ENCODE measurements around the gene MAGI2.

Gene MAGI2

GRCh38 chr7:78714356-78714755 lies 739.1 kb downstream of the MAGI2 start:
- Histone ChIP-seq H4K20me1 (ENCODE audit: insufficient read depth, low read length) (no peaks in the 10 kb centered on the region), H3K9me3 (ENCODE audit: insufficient read depth, low read length, severe bottlenecking) (no peaks in the 10 kb centered on the region), H2AFZ (ENCODE audit: low read depth, low read length) (no peak overlapping the region), H3K27me3 (ENCODE audit: insufficient read depth, low read length, poor library complexity) (no peaks in the 10 kb centered on the region), H3K4me1 (ENCODE audit: insufficient read depth, low read length) (no peaks in the 10 kb centered on the region), H3K4me3 (ENCODE audit: low read depth in 1 of 2, low read length in 2 of 2) (no peak overlapping the region), H3K4me2 (ENCODE audit: insufficient read depth, low read length) (no peak overlapping the region), H3K79me2 (ENCODE audit: insufficient read depth, low read length) (no peaks in the 10 kb centered on the region), H3K27ac (ENCODE audit: low read length) (no peak overlapping the region), H3K36me3 (ENCODE audit: insufficient read depth, low read length) (no peaks in the 10 kb centered on the region), H3K9ac (ENCODE audit: low read depth, low read length) (no peak overlapping the region)
- no peak for DNase-seq
- ATAC-seq (ENCODE audit: insufficient read depth, low read depth) = no peak
- TF ChIP-seq, protein P1, sequence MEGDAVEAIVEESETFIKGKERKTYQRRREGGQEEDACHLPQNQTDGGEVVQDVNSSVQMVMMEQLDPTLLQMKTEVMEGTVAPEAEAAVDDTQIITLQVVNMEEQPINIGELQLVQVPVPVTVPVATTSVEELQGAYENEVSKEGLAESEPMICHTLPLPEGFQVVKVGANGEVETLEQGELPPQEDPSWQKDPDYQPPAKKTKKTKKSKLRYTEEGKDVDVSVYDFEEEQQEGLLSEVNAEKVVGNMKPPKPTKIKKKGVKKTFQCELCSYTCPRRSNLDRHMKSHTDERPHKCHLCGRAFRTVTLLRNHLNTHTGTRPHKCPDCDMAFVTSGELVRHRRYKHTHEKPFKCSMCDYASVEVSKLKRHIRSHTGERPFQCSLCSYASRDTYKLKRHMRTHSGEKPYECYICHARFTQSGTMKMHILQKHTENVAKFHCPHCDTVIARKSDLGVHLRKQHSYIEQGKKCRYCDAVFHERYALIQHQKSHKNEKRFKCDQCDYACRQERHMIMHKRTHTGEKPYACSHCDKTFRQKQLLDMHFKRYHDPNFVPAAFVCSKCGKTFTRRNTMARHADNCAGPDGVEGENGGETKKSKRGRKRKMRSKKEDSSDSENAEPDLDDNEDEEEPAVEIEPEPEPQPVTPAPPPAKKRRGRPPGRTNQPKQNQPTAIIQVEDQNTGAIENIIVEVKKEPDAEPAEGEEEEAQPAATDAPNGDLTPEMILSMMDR (IDR thresholded peaks at IDR 0.05; ENCODE audit: borderline replicate concordance, extremely low read depth, low read length, poor library complexity, severe bottlenecking) = no peak
- no peak for TF ChIP-seq EZH2 (IDR thresholded peaks at IDR 0.05; ENCODE audit: borderline replicate concordance, low read depth, low read length, severe bottlenecking)

DNA sequence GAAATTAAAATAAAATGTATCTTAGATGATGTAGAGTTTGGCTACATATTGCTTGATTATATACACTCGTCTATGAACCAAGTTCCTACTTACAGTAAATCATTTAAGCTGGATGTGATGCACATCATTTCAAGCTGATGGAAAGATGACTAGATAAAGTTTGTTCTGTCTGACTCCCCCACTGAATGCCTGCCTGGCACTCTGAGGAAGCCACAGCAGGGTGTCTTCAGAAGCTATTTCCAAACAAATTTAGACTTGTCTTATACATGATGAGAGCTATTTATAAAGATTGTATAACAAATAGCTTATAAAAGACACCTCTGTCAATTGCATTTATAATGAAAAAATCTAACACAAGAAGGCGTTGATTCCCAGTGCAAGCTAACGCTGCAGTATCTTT lies 741.4 kb downstream of the MAGI2 start:
- Histone ChIP-seq H3K36me3 (ENCODE audit: insufficient read depth, low read length) (no peaks in the 10 kb centered on the region), H3K27ac (ENCODE audit: low read length) (no peak overlapping the region), H4K20me1 (ENCODE audit: insufficient read depth, low read length) (no peaks in the 10 kb centered on the region), H2AFZ (ENCODE audit: low read depth, low read length) (no peak overlapping the region), H3K4me1 (ENCODE audit: insufficient read depth, low read length) (no peaks in the 10 kb centered on the region), H3K79me2 (ENCODE audit: insufficient read depth, low read length) (no peaks in the 10 kb centered on the region), H3K27me3 (ENCODE audit: insufficient read depth, low read length, poor library complexity) (no peaks in the 10 kb centered on the region), H3K9ac (ENCODE audit: low read depth, low read length) (no peak overlapping the region), H3K4me3 (ENCODE audit: low read depth in 1 of 2, low read length in 2 of 2) (no peak overlapping the region), H3K9me3 (ENCODE audit: insufficient read depth, low read length, severe bottlenecking) (no peaks in the 10 kb centered on the region), H3K4me2 (ENCODE audit: insufficient read depth, low read length) (no peak overlapping the region)
- DNase-seq (no peak), ATAC-seq (ENCODE audit: insufficient read depth, low read depth) (no peak)
- TF ChIP-seq, protein P1 (IDR thresholded peaks at IDR 0.05; ENCODE audit: borderline replicate concordance, extremely low read depth, low read length, poor library complexity, severe bottlenecking) = no peak
- no peak for TF ChIP-seq EZH2 (IDR thresholded peaks at IDR 0.05; ENCODE audit: borderline replicate concordance, low read depth, low read length, severe bottlenecking)

- no peak overlapping the region for H3K4me3 ChIP-seq (ENCODE audit: low read depth in 1 of 2, low read length in 2 of 2)
- no peak overlapping the region for H3K9ac ChIP-seq (ENCODE audit: low read depth, low read length)
- H3K4me1 ChIP-seq (ENCODE audit: insufficient read depth, low read length) = no peaks in the 10 kb centered on the region
- H3K36me3 ChIP-seq (ENCODE audit: insufficient read depth, low read length) = no peaks in the 10 kb centered on the region
- H3K27ac ChIP-seq (ENCODE audit: low read length) = no peak overlapping the region
- no peaks in the 10 kb centered on the region for H3K9me3 ChIP-seq (ENCODE audit: insufficient read depth, low read length, severe bottlenecking)
- TF ChIP-seq EZH2 (IDR thresholded peaks at IDR 0.05; ENCODE audit: borderline replicate concordance, low read depth, low read length, severe bottlenecking) = no peak
- TF ChIP-seq, protein P1 (IDR thresholded peaks at IDR 0.05; ENCODE audit: borderline replicate concordance, extremely low read depth, low read length, poor library complexity, severe bottlenecking) = no peak
- DNase-seq = no peak
- H4K20me1 ChIP-seq (ENCODE audit: insufficient read depth, low read length) = no peaks in the 10 kb centered on the region
- no peaks in the 10 kb centered on the region for H3K27me3 ChIP-seq (ENCODE audit: insufficient read depth, low read length, poor library complexity)
- no peak overlapping the region for H2AFZ ChIP-seq (ENCODE audit: low read depth, low read length)
- H3K79me2 ChIP-seq (ENCODE audit: insufficient read depth, low read length) = no peaks in the 10 kb centered on the region
- H3K4me2 ChIP-seq (ENCODE audit: insufficient read depth, low read length) = no peak overlapping the region
- no peak for ATAC-seq (ENCODE audit: insufficient read depth, low read depth)
Measured at GRCh38 chr7:78709658-78710057, 743.8 kb downstream of the MAGI2 start.

DNA sequence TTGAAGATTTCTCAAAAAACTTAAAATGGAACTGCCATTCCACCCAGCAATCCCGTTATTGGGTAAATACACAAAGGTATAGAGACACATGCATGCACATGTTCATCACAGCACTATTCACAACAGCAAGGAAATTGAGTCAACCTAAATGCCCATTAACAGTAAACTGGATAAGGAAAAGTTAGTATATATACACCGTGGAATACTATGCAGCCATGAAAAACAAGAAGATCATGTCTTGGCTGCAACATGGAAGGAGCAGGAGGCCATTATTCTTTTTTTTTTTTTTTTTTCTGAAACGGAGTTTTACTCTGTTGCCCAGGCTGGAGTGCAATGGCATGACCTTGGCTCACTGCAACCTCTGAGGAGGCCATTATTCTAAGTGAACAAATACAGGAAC lies 749.0 kb downstream of the MAGI2 start:
- H3K4me1 ChIP-seq (ENCODE audit: insufficient read depth, low read length) = no peaks in the 10 kb centered on the region
- H3K9me3 ChIP-seq (ENCODE audit: insufficient read depth, low read length, severe bottlenecking) = no peaks in the 10 kb centered on the region
- no peaks in the 10 kb centered on the region for H3K36me3 ChIP-seq (ENCODE audit: insufficient read depth, low read length)
- H3K79me2 ChIP-seq (ENCODE audit: insufficient read depth, low read length) = no peaks in the 10 kb centered on the region
- no peak for ATAC-seq (ENCODE audit: insufficient read depth, low read depth)
- H3K27me3 ChIP-seq (ENCODE audit: insufficient read depth, low read length, poor library complexity) = no peaks in the 10 kb centered on the region
- H3K4me3 ChIP-seq (ENCODE audit: low read depth in 1 of 2, low read length in 2 of 2) = no peak overlapping the region
- no peak overlapping the region for H3K27ac ChIP-seq (ENCODE audit: low read length)
- TF ChIP-seq, protein P1 (IDR thresholded peaks at IDR 0.05; ENCODE audit: borderline replicate concordance, extremely low read depth, low read length, poor library complexity, severe bottlenecking) = no peak
- no peak for DNase-seq
- H3K4me2 ChIP-seq (ENCODE audit: insufficient read depth, low read length) = no peak overlapping the region
- H4K20me1 ChIP-seq (ENCODE audit: insufficient read depth, low read length) = no peaks in the 10 kb centered on the region
- no peak overlapping the region for H2AFZ ChIP-seq (ENCODE audit: low read depth, low read length)
- H3K9ac ChIP-seq (ENCODE audit: low read depth, low read length) = no peak overlapping the region

Measured in DND-41 (cell line).